Activated CD8-positive, alpha-beta memory T cell treated with anti-CD3 and anti-CD28 coated beads for 24 hours (primary cell): ENCODE results near the gene SLC10A6.
"Not testable (repeated sequence)": the region's sequence is repeated elsewhere in the genome, so short reads cannot be mapped to it uniquely, and the experiment has no call there.

ENCODE experiments used
- DNase-seq: peaks from one replicate; pipeline ENCODE4 v3.0.0-alpha.2; 2020

SLC10A6 gene, protein sequence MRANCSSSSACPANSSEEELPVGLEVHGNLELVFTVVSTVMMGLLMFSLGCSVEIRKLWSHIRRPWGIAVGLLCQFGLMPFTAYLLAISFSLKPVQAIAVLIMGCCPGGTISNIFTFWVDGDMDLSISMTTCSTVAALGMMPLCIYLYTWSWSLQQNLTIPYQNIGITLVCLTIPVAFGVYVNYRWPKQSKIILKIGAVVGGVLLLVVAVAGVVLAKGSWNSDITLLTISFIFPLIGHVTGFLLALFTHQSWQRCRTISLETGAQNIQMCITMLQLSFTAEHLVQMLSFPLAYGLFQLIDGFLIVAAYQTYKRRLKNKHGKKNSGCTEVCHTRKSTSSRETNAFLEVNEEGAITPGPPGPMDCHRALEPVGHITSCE

DNA sequence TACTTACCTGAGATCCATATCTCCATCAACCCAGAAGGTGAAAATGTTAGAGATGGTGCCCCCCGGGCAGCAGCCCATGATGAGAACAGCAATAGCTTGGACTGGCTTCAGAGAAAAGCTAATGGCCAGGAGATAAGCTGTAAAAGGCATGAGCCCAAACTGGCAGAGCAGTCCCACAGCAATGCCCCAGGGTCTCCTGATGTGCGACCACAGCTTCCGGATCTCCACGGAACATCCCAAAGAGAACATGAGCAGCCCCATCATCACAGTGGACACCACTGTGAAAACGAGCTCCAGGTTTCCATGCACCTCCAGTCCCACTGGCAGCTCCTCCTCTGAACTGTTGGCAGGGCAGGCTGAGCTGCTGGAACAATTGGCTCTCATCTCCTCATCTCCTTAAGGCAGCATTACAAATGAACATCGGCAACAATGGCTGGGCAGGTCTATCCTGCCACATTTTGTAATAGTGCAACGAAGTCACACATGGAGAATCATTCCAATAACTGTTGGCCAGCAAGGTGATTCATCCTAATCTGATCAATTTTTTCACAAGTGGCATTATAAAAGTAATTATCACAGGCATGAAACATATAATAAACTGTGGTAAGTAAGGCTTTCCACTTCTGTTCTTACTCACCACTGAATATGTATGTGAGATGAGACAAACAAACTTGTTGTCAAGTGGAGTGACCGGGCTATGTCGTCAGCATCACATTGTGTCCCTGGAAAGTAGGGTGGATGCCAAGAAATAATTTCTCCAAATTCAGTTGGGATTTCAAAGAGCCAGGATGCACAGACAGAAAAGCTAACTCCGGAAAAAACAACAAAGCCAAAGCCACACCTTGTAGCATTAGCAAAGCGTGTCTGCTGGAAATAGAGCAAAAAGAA, at the start of gene SLC10A6:
Gene SLC10A6 (minus strand): TSS at position 653 of the 888 bp plus-strand sequence. CDS start 269 bp downstream, at position 384.
- no peak for DNase-seq

DNA sequence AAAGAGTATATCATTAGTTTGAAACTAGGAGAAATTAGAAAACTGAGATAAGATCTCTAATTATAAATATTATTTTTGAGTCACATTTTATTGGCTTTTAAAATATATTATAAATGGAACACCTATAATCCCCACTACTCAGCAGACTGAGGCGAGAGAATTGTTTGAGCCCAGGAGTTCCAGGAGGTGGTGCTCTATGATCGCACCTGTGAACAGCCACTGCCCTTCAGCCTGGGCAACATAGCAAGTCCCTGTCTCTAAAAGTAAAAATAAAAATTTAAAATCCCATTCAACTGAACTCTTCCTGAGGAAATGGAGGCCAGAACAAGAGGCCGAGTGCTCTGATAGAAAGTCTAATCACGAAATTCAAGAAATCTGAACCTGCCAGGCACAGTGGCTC, 49.4 kb upstream of the SLC10A6 start:
- no peak for DNase-seq

DNA sequence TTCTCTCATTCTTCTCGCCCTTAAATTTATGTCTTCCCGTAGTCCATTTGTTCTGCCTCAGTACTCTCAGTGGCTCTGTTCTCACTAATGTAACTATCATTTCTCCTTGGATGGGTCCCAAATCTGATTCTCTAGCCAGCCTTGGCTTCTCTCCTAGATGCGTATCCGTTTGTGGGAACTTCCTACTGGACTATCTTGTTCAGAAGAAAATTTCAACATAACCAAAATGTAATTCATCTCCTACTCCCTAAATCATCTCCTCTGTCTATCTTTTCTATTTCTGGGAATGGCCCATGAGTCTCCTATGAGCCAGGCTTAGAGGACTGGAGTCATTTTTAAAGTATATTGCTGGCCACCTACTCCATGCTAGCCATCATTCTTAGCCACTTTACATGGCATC, 47.4 kb upstream of the SLC10A6 start:
- DNase-seq = no peak

DNA sequence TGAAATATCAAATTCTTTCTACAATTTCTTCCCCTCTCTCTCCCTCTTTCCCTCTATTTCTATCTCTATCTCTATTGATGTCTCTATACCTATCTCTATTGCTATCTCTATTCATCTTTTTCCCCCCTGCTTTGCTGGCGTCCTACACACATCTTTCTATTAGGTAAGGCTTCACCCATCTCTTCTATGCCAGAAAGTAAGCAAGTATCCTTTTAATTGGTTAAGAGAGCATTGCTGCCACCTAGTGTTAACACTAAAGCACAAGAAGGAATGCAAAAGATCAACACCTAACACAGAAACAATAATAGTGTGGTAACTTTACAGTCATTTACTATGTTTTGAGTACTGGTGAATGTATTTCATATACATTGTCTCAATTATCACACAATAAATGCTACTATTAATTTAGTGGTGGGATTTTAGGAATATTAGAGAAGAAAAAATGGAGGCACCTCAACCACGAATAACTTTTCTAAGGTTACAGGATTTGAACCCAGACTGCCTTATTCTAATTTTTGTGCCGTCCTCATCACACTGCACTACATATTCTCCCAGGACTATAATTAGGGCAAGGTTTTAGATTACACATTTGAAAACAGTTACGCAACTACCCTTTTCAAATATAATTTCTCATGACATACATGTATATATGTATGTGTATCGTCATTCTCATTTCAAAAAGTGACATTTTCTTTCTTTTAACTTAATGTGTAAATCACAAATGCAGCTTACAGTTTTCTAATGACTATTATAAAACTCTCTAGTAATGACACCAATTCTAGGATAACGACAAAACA, 46.7 kb upstream of the SLC10A6 start:
- no peak for DNase-seq

DNA sequence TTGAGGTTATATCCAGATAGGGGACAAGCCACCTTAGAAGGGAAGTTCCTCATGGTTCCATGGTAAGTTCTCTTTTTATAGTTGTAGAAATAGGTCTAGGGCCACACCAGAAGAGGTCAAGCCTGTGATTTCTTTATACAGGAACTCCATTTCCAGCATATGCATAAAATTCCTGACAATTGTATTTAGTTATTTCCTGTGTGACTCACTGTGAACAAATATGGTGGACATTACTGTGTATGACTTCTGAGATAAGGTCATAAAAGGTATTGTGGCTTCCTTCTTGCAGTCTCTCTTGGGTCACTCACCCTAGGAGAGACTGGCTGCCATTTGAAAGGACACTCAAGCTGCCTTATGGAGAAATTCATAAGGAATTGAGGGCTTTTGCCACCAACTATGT, 45.3 kb upstream of the SLC10A6 start:
- no peak for DNase-seq

DNA sequence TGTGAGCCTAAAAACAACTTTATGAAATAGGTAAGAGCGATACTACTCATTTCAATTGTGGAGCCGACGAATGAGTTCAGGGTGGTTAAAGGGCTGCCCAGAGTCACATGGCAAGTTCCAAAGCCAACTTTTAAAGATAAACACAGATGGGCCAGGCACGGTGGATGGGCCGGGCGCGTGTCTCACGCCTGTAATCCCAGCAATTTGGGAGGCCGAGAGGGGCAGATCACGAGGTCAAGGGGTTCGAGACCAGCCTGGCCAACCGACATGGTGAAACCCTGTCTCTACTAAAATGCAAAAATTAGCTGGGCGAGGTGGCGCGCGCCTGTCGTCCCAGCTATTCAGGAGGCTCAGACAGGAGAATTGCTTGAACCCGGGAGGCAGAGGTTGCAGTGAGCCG, 44.0 kb upstream of the SLC10A6 start:
- DNase-seq = no peak

DNA sequence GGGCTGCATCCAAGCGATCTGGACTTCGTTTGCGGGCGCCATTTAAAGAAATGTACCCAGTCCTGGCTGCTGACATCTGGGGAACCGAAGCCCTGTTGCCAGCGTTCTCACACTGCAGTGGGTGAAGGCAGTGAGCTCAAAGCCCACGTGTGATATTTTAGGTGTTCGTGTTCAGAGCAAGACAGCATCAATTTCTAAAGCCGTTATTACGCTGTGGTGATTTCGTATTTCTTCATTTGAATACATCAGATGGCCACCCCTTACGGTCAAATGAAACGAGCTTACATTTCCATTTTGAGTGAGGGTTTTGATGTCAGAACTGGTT, 43.4 kb upstream of the SLC10A6 start:
- no peak for DNase-seq

DNA sequence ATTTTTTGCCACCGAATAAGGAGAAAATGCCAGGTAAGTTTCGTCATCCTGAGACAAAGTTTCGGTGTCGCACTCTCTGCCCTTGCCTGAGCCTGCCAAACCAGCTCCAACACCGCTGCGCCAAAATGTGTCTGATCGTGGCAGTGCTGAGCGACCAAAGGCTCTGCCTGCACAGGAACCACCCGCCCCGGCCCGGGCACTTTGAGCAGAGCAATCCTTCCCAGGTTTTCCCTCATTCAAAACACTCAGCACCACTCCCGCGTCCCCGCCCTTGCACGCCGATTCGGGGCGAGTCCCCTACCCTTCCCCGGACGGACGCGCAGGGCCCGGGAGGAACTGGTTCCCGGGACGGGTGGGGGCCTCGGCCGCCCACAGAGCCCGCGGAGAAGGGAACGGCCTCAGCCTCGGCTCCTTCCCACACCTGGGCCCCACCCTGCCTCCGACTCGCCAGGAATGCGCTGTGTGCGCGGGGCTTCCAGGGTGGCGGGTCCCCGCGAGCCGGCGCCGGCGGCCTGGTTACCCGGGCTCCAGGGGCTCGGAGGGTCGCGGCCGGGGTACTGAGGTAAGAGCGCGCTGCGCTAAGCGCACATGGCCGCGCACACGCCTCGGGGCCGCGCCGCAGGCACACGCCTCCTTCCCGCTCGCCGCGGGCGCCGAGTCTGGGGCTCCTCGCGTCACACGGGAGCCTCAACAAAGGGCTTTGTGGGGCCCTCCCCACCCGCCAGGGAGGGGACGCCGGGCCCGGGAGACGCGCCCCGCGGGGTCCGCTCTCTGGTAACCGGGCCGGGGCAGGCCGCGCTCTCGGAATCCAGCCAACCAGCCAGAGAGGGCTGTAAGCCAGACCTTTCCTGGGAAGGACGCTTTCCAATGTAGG, 42.8 kb upstream of the SLC10A6 start, which contains the start of gene C4orf36:
Gene C4orf36 (minus strand): TSS at position 661 of the 874 bp plus-strand sequence. CDS start 902 bp downstream, outside the sequence.
- peak; percentile 72 for DNase-seq

DNA sequence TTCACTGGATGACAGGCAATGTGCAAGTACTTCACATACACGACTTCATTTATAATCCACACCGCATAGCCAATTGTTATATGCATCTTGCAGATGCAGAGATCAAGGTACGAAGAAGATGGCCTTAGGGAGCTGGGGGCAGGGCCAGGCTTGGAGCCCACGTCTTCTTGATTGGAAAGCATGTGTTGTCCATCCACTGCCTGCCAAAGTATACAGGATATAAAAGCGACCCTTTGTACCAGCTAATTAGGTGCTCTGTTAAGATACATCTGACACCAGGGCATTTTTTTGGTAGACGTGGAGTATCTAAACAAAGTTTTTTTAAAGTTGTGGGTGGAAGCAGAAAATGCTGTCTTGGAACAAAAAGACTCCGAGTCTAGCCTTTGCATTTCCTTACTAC, 41.6 kb upstream of the SLC10A6 start:
- DNase-seq = no peak

DNA sequence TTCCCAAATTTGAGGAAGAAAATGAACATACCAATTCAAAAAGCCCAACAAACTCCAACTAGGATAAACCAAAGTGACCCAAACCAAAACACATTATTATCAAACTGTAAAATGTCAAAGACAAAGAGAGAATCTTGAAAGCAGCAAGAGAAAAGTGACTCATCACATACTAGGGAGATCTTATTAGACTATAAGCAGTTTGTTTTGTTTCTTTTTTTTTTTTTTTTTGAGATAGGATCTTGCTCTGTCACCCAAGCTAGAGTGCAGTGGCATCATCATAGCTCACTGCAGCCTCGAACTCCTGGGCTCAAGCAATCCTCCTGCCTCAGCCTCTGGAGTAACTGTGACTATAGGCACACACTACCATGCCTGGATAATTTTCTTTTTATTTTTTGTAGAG, 30.5 kb upstream of the SLC10A6 start:
- DNase-seq = no peak

DNA sequence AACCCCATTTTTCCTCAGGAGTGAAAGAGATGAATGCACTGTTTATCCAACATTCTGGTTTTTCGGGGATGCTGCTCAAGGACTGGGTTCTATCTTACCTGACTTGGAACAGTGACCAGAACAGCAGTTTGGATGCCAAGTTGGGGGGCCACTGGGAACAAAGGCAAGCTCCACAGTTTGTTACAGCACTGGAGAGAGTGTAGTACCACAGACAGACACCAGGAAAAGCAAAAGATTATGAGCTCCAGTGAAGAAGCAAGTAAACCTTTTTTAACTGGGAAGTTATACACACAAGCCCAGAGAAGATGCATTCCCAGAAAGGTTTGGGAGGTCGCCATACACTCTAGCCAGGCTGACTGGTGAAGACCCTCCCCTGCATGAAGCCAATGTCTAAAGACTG, 29.5 kb upstream of the SLC10A6 start:
- no peak for DNase-seq

DNA sequence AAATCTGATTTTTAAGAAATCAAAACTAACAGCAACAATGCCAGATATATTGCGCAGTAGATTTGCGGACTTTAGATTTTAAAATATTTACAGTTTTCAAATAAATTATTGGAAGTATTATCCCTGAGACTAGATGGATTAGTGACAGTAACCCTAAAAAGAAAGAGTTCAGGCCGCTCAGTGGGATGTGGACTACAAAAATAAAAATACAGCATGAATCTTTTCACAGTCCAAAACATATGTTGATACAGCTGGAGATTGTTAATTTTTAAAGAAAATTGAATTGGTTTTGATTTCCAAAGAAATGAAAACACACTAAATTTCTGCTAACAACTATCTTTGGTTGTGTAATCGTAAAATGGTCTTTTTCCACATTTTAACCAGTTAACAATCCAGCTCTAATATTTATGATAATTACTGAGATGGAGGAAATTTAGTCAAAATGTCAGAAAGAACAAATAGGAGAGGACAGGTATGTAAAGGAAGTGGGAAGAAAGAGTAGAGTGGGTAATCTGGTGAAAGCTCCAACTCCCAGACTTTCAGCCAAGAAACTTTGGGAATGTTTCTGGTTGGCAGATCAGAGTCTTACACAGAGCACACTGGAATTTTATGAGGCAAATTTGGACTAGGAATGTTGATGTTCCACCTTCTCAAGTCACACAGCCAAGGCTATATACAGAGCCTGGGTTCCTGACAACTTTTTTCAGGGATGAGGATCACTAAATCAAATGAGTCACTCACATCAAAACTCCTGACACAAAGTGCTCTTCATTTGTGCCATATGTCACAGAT, 27.9 kb upstream of the SLC10A6 start:
- DNase-seq = no peak

DNA sequence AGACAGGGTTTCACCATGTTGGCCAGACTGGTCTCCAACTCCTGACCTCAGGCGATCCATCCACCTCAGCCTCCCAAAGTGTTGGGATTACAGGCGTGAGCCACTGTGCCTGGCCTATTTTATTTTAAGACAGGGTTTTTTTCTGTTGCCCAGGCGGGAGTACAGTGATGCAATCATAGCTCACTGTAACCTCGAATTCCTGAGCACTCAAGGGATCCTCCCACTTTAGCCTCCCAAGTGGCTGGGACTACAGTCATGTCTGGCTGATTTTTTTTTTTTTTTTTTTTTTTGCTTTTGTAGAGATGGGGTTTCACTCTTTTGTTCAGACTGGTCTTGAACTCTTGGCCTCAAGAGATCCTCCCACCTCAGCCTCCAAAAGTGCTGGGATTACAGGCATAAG, 26.3 kb upstream of the SLC10A6 start:
- DNase-seq = not testable (repeated sequence)

DNA sequence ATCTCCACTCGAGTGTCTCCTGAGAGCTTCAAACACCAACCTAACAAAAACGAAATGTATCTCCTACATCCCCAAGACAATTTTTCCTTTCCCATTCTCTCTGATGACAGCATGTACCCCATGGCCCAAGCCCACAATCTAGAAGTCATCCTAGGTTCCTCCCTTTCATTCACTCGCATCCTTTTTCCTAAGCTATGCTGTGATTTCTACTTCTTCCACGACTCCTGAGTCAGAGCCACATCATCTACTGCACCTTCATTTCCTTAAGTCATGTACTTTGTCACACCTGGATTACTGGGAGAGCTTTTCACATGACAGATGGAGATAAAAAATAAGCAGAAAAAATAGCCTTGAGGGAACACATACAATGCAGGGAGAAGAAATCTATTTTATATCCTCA, 23.0 kb upstream of the SLC10A6 start:
- no peak for DNase-seq

DNA sequence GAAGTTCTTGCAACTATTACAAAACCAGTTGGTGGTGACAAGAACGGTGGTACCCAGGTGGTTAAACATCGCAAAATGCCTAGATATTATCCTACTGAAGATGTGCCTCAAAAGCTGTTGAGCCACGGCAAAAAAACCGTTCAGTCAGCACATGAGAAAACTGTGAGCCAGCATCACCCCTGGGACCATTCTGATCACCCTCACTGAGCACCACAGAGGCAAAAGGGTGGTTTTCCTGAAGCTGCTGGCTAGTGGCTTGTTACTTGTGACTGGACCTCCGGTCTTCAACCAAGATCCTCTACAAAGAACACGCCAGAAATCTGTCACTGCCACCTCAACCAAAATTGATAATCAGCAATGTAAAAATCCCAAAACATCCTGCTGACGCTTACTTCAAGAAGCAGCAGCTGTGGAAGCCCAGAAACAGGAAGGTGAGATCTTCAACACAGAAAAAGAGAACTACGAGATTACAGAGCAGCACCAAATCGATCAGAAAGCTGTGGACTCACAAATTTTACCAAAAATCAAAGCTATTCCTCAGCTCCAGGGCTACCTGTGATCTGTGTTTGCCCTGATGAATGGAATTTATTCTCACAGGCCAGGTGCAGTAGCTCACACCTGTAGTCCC, 21.4 kb upstream of the SLC10A6 start:
- no peak for DNase-seq

DNA sequence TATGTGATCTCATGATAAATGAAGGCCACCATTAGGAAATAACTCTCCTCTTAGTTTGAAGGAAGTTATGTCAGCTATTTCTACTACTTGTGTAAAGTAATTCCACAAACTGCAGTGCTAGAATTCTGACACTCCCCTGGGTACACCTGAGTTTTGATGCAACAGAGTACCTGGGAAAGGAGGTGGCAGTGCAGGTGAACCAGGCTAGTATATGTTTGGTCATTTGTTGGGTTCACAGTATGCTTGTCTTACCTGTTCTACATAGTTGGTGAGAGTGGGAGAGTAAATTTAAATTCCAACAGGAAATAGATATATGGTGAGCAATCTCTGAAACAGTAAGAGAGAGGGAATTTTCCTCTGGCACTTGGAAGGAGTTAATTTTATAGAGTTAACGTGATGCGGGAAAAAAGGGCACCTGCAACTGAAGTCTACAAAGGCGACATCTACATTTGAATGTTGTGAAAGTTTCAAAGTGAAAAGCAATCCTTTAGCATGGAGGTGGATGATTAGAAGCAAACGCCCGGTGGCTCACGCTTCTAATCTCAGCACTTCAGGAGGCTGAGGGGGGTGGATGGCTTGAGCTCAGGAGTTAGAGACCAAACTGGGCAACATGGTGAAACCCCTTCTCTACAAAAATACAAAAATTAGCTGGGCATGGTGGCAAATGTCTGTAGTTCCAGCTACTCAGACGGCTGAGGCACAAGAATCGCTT, 8.3 kb upstream of the SLC10A6 start:
- no peak for DNase-seq

DNA sequence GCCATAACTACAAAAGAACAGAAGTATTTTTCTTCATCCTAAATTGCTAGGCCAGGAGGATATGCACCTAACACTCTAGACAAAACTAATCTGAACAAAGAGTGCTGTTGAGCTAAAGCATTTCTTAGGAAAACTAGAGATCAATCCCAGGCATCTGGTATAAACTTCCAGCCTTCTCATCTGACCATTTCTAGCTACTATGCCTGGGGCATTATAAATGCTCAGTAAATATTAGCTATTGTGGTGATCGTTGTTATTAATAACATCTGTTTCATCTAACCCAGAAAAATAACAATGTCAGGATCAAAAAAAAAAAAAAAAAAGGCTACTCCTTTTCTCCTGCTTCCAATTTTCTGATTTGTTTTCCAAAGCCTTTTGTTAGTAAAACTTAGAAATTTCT, 7.7 kb upstream of the SLC10A6 start:
- DNase-seq = no peak

DNA sequence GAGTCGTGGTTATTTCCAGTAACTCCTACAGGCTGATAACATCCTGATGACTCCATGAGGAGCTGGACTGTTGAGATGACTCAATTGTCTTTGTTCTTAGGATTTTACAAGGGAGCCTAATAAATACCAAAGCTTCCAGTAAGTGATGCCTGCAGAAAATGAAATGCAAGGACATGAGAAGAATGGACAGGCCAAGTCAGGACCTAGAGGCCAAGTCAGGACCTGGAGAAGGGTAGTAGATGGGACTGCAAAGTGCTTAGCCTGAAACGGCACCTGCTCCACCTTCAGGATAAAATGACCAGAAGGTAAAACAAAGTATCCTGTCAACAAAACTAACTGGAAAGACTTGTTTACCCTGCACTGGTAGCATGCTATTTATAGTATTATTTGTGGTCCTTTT, 6.4 kb upstream of the SLC10A6 start:
- no peak for DNase-seq

DNA sequence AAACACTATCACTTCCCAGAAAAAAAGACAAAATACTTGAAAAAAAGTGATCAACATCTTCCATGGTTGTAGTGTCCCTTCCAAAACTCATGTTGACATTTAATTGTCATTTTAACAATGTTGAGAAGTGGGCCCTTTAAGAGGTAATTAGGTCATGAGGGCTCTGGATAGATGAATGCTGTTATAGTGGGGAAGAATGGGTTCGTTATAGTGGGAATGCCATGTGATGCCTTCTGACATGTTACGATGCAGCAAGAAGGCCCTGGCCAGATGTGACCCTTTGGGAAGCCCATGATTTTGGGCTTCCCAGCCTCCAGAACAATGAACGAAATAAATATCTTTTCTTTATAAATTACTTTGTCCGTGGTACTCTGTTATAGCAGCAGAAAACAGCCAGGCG, 4.0 kb upstream of the SLC10A6 start:
- DNase-seq = no peak

DNA sequence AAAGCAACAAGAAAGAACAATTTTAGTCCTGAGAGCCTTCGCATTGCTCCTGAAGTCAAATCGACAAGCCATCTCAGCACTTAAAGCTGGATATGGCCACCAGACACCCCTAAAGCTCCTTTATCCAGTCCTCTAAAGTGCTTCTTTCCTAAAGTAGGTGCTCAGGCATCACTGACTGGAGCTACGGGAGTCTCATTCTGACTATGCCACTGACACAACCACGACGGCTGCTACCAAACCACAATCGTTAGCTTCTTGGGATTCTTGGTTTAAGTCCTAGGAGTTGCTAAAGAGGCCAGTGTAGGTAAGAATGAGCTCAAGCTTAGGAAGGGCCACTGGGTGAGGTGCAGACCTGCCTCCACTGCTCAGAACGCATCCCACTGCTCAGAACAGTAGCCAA, 1.0 kb downstream of the SLC10A6 start:
- DNase-seq = no peak
